HG03175 (cell line): ENCODE data around the gene DLGAP1.
A peak's percentile ranks its signal among the peaks of the same experiment; 100 is the strongest.

Experiments used
- ATAC-seq: cut with Tn5 transposase; IDR thresholded peaks from one replicate; pipeline ENCODE4 v1.9.1; 2021; ENCODE audit warnings: mild to moderate bottlenecking, moderate library complexity; ENCODE audit not compliant: unreplicated experiment

DLGAP1 gene

GRCh38 chr18:3794537-3795348, 660.4 kb downstream of the DLGAP1 start:
- no peak for ATAC-seq

- no peak for ATAC-seq
Observed at GRCh38 chr18:3793545-3793944, 661.6 kb downstream of the DLGAP1 start.

GRCh38 chr18:3793111-3793510, 662.0 kb downstream of the DLGAP1 start:
- ATAC-seq: no peak

- no peak for ATAC-seq
Observed at GRCh38 chr18:3792711-3793110, 662.4 kb downstream of the DLGAP1 start.

- no peak for ATAC-seq
Observed at GRCh38 chr18:3791238-3791637, 663.9 kb downstream of the DLGAP1 start.

DNA sequence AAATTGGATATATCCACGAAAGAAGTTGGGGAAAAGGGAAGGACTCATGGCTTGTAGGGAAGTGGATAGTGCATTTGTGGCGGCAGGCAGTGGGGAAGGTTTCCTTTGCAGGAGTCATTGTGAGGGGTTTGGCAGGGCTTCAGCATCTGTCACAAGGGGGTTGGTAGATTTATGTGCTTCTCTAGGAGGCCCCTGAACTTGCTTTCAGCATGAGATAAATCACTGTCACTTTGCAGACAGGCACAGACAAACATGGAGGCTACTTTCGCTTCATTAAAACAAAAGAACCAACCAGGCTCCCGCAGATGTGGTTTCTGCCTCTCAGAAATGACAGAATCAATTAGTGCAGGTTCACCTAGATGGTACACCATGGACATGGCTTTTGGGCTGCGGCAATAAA, 664.4 kb downstream of the DLGAP1 start:
- no peak for ATAC-seq

GRCh38 chr18:3789525-3789924, 665.6 kb downstream of the DLGAP1 start:
- no peak for ATAC-seq

GRCh38 chr18:3784949-3785348, 670.2 kb downstream of the DLGAP1 start:
- no peak for ATAC-seq

- ATAC-seq: no peak
Observed at GRCh38 chr18:3782901-3783300, 672.2 kb downstream of the DLGAP1 start.

DNA sequence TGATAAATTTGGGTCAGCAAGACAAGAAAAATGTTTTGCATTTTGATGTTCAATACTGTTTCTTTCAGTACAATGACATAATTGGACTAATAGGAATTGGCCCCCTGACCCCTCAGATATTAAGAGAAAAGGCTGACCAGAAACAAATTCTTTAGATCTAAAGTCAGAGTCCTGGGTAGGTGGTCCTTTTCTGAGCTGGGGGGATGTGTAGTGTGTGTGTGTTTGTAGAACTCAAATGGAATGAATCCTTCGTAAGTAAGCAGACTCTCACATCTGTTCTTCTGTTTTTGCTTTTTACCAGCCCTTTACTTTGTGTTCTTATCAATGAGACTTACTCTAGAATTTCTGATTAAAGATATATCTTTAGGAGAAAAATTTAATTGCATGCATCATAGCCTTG, 677.4 kb downstream of the DLGAP1 start:
- no peak for ATAC-seq

DNA sequence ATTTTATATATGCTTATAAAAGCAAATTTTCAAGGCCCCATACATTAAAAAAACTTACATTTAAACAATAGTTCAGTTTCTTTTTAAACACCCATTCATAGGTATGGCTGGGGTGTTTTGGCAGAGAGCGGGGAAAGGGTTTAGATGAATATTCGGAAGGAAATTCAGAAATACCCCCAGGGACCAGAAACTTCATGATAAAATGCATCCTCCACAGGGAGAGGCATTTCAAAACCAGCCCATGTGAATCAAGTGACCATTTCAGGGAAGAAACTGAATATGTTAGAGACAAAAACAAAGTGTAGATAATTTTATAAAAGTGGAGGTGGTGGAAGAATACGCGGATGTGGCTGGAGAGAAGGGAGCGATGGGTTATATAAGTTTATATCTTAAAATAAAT, 678.0 kb downstream of the DLGAP1 start:
- no peak for ATAC-seq

DNA sequence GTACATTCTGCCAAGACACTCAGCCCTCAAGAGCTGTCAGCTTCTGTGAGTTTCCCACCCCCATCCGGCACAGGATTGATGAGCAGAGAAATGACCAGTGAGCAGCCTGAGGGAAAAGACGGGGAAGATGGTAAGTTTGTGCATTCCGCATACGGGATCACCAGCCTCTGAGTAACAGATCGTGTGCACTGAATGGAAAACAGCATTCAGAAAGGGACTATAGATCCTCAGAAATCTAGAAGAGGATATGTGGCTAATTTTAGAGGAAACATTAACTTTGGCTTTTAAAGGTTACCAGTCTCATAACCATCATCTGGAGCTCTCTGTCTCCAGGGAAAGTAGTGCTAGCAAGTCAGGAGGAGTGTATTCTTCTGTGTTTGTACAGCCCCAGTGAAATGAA, 679.1 kb downstream of the DLGAP1 start:
- ATAC-seq: no peak

DNA sequence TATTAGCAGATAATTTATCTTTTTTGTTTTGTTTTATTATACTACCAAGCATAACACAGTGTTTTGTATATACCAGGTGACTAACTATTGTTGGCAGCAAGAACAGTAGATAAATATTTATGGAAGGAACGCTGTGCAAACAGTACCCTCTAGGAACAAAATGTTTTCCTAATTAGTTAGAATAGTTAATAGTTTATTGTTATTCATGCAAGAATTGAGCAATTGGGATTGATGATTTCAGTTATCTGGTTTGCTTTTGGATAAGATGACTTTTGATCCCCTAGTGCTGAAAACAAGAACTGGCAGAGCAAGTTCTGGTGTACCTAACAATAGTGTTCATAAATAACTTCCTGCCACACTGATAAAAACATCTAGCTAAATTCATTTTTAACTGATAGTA, 681.8 kb downstream of the DLGAP1 start:
- no peak for ATAC-seq

DNA sequence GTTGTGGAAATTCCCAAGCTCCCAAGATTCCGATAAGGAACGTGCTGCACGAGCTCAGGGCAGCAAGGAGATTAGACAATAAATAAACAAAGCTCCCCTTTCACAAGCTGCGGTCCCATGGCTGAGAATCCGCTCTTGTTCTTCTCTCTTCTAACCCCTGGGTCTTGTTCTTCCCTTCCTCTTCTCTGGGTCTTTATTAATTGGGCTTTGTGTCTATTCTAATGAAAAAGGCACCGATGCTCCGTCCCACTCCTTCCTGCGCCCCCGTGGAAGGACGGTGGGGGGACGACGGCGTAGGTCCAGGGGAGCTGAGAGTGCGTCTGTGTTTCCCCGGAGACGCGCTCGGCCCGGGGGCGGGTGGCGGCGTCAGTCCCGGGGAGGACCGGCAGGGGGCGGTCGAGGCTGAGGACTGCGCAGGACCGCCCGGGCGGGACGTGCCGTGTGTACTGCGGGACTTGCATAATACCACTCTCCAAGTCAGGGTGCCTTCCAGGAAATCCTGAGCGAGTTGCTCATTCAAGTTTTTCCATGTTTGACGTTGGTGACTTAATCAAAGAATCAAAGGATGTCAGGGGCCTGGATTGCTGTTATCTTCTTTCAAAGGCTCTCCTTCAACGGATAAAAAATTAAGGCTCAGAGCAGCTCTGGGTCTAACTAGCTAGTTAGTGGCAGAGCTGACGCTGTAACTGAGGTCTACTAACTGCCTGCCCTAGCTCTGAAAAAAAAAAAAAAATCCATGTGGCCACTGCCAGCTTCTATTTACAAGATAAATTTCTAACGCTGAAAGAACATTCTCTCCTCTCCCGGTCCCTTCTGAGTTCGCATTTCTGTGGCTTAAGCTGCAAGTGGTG, 683.8 kb downstream of the DLGAP1 start:
- peak; percentile 96 for ATAC-seq

- no peak for ATAC-seq
Observed at GRCh38 chr18:3761266-3761665, 693.8 kb downstream of the DLGAP1 start.

DNA sequence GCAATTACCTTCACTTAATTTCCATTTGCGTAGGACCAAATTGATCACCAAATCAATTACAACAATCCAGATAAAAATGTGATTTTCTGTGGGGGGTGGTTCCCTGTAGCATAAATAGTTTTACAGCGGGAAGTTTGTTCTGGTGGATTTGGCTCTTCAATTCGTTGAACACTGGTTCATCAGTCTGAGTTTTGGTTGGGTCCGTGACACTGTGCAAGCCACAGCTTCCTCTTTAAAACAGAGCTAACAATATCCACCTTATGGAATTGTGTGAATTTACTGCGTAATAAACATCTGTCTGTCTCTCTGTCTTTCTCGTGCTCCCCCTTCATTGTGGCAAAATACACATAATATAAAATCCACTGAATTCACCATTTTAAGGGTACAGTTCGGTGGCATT, 694.4 kb downstream of the DLGAP1 start:
- ATAC-seq: no peak

DNA sequence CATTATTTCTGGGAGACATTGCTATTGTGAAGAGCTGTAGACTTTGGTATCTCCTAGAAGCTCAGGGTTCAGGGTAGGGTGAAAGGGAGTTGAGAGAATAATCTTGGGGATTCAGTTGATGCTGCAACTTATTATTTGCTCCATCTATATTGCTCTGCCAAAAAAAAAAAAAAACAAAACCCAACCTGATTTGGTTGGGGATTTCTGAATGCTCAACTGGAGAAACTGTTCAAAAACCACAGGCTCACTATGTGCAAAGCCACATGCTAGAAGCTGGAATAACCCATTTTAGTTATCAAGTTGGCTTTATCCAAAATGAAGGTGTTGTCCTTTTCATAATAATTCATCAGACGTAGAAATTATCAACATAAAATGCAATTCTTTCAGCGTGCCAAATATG, 696.0 kb downstream of the DLGAP1 start:
- no peak for ATAC-seq

DNA sequence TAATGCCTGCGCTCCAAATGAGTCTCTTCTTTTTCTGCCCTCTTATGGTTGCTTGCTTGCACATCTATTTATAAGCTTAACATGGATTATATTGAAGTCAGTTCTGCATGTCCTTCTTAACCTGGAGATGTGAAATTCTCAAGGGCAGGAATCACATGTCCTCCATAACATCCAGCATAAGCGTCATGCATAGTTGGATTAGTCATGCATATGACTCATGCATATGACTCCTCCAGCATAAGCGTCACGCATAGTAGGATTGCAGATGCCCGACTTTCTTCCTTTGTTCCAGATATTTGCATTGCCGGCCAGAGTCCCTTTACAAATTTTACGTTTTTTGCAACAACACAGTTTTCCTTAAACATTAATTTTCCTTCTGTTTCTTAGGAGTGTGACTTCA, 696.6 kb downstream of the DLGAP1 start:
- ATAC-seq: no peak

DNA sequence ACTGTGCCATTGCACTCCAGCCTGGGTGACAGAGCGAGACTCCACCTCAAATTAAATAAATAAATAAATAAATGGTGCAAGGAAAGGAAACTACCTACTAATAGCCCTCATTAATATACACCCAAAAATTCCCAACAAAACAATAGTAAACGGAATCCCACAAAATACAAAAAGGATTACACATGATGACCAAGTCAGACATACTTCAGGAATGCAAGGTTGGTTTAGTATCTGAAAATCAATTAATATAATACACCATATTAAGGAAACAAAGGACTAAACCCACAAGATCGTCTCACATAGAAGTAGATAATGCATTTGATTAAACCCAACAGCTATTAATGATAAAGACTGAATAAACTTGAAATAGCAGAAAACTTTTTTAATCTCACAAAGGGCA, 697.7 kb downstream of the DLGAP1 start:
- ATAC-seq: no peak

DNA sequence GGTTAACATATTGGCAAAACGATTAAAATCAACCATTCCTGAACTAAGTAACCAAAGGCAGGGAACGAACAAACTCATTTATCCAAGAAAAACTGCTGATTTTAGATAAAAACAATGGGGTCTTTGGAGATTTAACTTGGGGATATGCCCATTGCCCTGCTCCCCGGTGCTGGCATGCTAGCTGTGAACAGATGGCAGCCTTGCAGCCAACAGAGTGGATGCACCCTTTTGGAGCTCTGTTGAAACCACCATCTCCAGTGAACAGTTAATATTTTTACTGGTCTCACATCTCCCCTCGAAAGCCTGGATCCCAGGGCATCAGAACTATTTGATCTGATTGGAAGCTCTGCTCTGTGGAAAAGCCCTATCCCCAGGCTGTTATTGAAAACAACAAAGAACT, 702.0 kb downstream of the DLGAP1 start:
- ATAC-seq: no peak

- no peak for ATAC-seq
Observed at GRCh38 chr18:3748086-3748485, 707.0 kb downstream of the DLGAP1 start.
